ENCODE data around the gene GPRASP1. TPM values are rescaled to one million over a fixed set of nuclear protein-coding genes. Genes with fewer than 3 reads are reported as not detected.

Gene GPRASP1, protein sequence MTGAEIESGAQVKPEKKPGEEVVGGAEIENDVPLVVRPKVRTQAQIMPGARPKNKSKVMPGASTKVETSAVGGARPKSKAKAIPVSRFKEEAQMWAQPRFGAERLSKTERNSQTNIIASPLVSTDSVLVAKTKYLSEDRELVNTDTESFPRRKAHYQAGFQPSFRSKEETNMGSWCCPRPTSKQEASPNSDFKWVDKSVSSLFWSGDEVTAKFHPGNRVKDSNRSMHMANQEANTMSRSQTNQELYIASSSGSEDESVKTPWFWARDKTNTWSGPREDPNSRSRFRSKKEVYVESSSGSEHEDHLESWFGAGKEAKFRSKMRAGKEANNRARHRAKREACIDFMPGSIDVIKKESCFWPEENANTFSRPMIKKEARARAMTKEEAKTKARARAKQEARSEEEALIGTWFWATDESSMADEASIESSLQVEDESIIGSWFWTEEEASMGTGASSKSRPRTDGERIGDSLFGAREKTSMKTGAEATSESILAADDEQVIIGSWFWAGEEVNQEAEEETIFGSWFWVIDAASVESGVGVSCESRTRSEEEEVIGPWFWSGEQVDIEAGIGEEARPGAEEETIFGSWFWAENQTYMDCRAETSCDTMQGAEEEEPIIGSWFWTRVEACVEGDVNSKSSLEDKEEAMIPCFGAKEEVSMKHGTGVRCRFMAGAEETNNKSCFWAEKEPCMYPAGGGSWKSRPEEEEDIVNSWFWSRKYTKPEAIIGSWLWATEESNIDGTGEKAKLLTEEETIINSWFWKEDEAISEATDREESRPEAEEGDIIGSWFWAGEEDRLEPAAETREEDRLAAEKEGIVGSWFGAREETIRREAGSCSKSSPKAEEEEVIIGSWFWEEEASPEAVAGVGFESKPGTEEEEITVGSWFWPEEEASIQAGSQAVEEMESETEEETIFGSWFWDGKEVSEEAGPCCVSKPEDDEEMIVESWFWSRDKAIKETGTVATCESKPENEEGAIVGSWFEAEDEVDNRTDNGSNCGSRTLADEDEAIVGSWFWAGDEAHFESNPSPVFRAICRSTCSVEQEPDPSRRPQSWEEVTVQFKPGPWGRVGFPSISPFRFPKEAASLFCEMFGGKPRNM (N-terminal part only)
- total RNA-seq (2022; extraction: Qiagen RNA extraction): 0.24 to 0.30 TPM (median 0.25 TPM) in 5 replicates

DNA sequence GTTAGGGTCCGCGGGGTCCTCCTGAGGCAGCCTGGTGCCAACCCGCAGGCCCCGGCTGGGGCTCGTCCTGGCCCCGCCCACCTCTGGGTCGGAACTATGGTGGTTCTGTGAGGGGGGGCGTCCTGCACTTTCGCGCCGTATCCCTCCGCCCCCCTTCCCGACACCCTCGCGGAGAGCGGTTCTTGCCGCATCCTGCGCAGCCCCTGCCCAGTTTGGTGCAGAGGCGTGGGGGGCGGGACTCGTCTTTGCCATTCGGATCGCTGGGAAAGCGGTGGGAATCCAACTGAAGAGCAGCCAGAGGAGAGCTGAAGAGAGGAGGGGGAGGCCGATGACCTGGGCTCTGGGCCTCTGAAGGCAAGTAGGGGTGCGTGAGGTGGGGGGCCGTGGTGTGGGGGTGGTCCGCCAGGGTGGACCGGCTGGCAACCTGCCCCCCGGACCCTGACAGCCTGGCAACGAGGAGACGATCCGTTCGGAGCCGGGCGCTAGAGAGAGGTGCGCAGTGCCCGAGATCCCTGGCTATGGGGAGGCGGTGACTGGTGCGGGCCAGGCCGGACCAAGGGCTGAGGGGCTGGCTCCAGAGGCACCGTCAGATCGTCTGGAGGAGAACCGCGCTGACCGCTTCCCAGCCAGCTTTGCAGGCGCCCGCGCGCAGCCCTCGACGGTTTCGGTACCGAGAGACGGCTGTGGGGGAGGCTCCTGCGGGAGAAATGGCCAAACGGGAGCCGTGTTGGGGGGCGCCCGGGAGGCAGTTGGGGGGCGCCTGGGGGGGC is at the start of gene GPRASP1:
Gene GPRASP1, plus strand, starts transcription at position 242 of the 770 bp plus-strand sequence. CDS start 2,431 bp downstream, outside the sequence.

Other genes with a start within 250 kb of the GPRASP1 start
- 0.03 TPM in 2 of 5 replicates, not detected in the others for gene NXF2B, start 211.5 kb upstream of the GPRASP1 start, total RNA-seq (2022; extraction: Qiagen RNA extraction)
- not detected in 5 replicates for gene TCP11X2, start 179.7 kb upstream of the GPRASP1 start, total RNA-seq (2022; extraction: Qiagen RNA extraction)
- gene TMSB15A, start 134.7 kb upstream of the GPRASP1 start, total RNA-seq (2022; extraction: Qiagen RNA extraction): 0.33 to 0.81 TPM (median 0.56 TPM) in 5 replicates
- gene ARMCX5, start 52.0 kb upstream of the GPRASP1 start, total RNA-seq (2022; extraction: Qiagen RNA extraction): 8.1 to 13.3 TPM (median 9.2 TPM) in 5 replicates
- 4.7 to 8.5 TPM (median 5.7 TPM) in 5 replicates for gene GPRASP2, start 61.0 kb downstream of the GPRASP1 start, total RNA-seq (2022; extraction: Qiagen RNA extraction)
- 2.6 to 3.9 TPM (median 3.1 TPM) in 5 replicates for gene GPRASP3, start 69.3 kb downstream of the GPRASP1 start, total RNA-seq (2022; extraction: Qiagen RNA extraction)